GM10266 (cell line): Measurements from ENCODE around the gene HELT.
"Not testable (repeated sequence)": the region's sequence is repeated elsewhere in the genome, so short reads cannot be mapped to it uniquely, and the experiment has no call there.

ENCODE experiments used
- DNase-seq: peaks from one replicate; pipeline ENCODE4 v3.0.0; 2012; ENCODE audit errors: extremely low spot score
- TF ChIP-seq, protein P1 (sequence below): IDR thresholded peaks from 2 replicates; pipeline ENCODE4 v1.5.1; 2012; ENCODE audit warnings: mild to moderate bottlenecking, low read depth; ENCODE audit not compliant: control insufficient read depth, insufficient read depth; ENCODE audit errors: missing control alignments

Gene HELT

GRCh38 chr4:185039508-185040273, 21.4 kb downstream of the HELT start:
- peak; percentile 76 for DNase-seq
- TF ChIP-seq, protein P1, sequence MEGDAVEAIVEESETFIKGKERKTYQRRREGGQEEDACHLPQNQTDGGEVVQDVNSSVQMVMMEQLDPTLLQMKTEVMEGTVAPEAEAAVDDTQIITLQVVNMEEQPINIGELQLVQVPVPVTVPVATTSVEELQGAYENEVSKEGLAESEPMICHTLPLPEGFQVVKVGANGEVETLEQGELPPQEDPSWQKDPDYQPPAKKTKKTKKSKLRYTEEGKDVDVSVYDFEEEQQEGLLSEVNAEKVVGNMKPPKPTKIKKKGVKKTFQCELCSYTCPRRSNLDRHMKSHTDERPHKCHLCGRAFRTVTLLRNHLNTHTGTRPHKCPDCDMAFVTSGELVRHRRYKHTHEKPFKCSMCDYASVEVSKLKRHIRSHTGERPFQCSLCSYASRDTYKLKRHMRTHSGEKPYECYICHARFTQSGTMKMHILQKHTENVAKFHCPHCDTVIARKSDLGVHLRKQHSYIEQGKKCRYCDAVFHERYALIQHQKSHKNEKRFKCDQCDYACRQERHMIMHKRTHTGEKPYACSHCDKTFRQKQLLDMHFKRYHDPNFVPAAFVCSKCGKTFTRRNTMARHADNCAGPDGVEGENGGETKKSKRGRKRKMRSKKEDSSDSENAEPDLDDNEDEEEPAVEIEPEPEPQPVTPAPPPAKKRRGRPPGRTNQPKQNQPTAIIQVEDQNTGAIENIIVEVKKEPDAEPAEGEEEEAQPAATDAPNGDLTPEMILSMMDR: peak; percentile 72

DNA sequence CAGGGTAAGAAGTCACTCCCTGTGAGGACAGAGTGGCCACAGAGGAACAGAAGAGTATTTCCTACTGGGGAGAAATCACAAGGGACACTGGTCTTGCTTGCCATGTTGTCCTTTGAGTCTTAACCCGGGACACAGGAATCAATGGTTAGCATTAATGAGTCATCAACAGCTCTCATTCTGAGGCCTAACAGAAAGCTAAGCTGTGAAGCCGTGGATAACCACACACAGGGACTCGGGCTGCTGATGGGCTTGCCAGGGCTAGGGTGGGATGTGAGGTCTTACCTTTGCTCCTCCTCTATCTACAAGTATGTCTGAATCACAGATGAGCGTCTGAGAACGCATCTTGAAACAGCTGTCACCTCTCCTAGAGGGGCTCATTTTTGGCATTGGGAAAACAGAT, 22.2 kb downstream of the HELT start:
- no peak for DNase-seq
- TF ChIP-seq, protein P1: no peak

DNA sequence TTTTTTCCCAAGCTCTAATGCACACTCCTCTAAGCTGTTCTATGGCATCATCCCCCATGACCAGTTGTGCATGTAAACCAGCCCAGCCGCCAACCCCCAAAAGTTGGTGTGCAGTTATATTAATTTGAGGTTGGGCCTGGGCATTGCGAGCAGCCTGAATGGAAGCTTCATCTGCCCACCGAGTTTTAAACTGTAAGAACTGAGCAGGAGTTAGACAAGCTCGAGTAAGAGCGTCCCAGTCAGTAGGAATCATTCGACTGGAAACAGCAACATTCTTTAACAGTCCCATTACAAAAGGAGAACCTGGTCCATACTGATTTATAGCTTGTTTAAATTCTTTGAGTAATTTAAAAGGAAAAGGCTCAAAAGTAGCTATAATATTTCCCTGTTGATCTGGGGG, 32.0 kb downstream of the HELT start:
- DNase-seq: not testable (repeated sequence)

DNA sequence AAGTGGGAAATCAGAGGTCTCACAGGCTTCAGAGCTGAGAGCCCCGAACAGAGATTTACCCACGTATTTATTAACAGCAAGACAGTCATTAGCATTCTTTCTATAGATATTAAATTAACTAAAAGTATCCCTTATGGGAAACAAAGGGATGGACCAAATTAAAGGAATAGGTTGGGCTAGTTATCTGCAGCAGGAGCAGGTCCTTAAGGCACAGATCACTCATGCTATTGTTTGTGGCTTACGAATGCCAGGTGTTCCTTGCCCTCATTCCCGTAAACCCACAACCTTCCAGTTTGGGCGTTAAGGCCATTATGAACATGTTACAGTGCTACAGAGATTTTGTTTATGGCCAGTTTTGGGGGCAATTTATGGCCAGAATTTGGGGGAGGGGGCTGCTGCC, 33.0 kb downstream of the HELT start:
- not testable (repeated sequence) for DNase-seq

DNA sequence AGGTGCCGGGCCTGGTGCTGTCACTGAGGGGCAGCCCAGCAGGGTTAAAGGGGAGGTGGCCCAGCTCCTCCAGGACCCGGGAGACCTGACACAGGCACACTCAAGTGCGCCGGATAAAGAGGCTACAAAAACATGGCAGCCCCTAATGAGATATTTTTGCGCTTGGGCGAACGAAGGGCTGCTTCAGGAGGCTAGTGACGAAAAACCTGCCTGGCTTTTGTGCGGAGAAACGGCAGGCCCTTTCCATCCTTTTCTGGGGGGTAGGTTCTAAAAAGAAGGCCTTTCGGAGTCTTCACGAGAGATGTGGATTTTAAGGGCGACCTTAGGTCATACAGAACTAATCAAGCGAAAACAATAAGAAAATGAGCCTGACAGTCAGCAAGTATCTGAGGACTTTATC, 35.5 kb downstream of the HELT start:
- DNase-seq: no peak
- TF ChIP-seq, protein P1: no peak

GRCh38 chr4:185054272-185054671, 36.0 kb downstream of the HELT start:
- TF ChIP-seq, protein P1: no peak

DNA sequence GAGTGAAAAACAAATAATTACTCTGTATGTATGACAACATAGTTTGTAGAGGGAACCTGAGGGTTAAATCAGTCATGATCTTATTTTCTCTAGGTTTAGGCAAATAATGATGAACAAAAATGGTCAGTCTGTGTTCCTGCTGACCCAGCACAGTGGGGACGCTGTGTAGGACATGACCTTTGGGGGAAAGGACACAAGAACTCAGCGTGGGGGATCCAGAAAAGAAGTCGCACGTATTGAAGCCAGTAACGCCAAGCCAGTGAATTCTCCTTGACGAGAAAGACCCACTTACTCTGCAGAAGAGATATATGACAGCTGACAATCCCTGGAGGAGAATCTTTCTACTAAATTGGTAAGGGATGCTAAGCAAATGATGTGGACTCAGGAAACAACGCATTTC, 36.6 kb downstream of the HELT start:
- DNase-seq: no peak
- TF ChIP-seq, protein P1: no peak

More at GRCh38 chr4:185054272-185054671, 36.0 kb downstream of the HELT start:
- no peak for DNase-seq

GRCh38 chr4:185061610-185062009, 43.3 kb downstream of the HELT start:
- TF ChIP-seq, protein P1: no peak
- DNase-seq: no peak
